ENCODE results near the gene SP3.

- TF ChIP-seq CTCF (IDR thresholded peaks at IDR 0.05): no peak
- TF ChIP-seq REST (IDR thresholded peaks at IDR 0.05; ENCODE audit: insufficient read depth in 1 of 2, low read depth in 2 of 2, low read length in 1 of 2): no peak
- no peak for TF ChIP-seq POLR2AphosphoS5 (IDR thresholded peaks at IDR 0.05; ENCODE audit: low read depth, low read length)
Observed at GRCh38 chr2:173990245-173990644, 25.1 kb upstream of the SP3 start.

Measured in Panc1 (cell line).